Karpas-422 (cell line): ENCODE results near the gene SNX21. TPM values are rescaled to one million over a fixed set of nuclear protein-coding genes. Genes with fewer than 3 reads are reported as not detected.
A peak's percentile ranks its signal among the peaks of the same experiment; 100 is the strongest.

Source experiments
- DNase-seq: peaks from one replicate; pipeline ENCODE4 v3.0.0-alpha.2; 2015
- H2AFZ ChIP-seq: fragments of 200-600 bp; sonication (generic); 2 replicates; pipeline ENCODE4 v1.6.1; 2014; ENCODE audit warnings: antibody characterized with exemption, low read length, mixed read lengths
- H3K27ac ChIP-seq: fragments of 200-600 bp; sonication (generic); 2 replicates; pipeline ENCODE4 v1.5.1; 2014; ENCODE audit warnings: mild to moderate bottlenecking, low read length, moderate library complexity
- H3K27me3 ChIP-seq: fragments of 200-600 bp; sonication (generic); 2 replicates; pipeline ENCODE4 v1.6.1; 2014; ENCODE audit warnings: low read length, mixed read lengths
- H3K36me3 ChIP-seq: fragments of 200-600 bp; sonication (generic); 2 replicates; pipeline ENCODE4 v1.6.1; 2014; ENCODE audit warnings: low read length, mixed read lengths; ENCODE audit not compliant: insufficient read depth
- H3K4me1 ChIP-seq: fragments of 200-600 bp; sonication (generic); 2 replicates; pipeline ENCODE4 v1.6.1; 2014; ENCODE audit warnings: mild to moderate bottlenecking, low read length, mixed read lengths
- H3K4me2 ChIP-seq: fragments of 200-600 bp; sonication (generic); 2 replicates; pipeline ENCODE4 v1.6.1; 2014; ENCODE audit warnings: low read length, low read depth, mild to moderate bottlenecking; ENCODE audit not compliant: poor library complexity, severe bottlenecking
- H3K4me3 ChIP-seq: fragments of 200-600 bp; sonication (generic); 2 replicates; pipeline ENCODE4 v1.5.1; 2014; ENCODE audit warnings: mild to moderate bottlenecking, antibody characterized with exemption, low read length, mixed read lengths
- H3K79me2 ChIP-seq: fragments of 200-600 bp; sonication (generic); 2 replicates; pipeline ENCODE4 v1.6.1; 2014; ENCODE audit warnings: mild to moderate bottlenecking, low read length, mixed read lengths
- H3K9ac ChIP-seq: fragments of 200-600 bp; sonication (generic); 2 replicates; pipeline ENCODE4 v1.6.0; 2014; ENCODE audit warnings: low read length
- H3K9me2 ChIP-seq: fragments of 200-600 bp; sonication (generic), shearing (Covaris generic); replicated peaks from 2 replicates; pipeline ENCODE4 v1.6.0; 2014; ENCODE audit warnings: mild to moderate bottlenecking, low read length, moderate library complexity; ENCODE audit not compliant: insufficient read depth
- H3K9me3 ChIP-seq: fragments of 300-700, 200-600 bp; sonication (generic); 2 replicates; pipeline ENCODE4 v1.6.1; 2014; ENCODE audit warnings: low read length, mixed read lengths
- H4K20me1 ChIP-seq: fragments of 200-600 bp; sonication (generic); 2 replicates; pipeline ENCODE4 v1.6.1; 2014; ENCODE audit warnings: mild to moderate bottlenecking, antibody characterized with exemption, low read length, low read depth; ENCODE audit not compliant: insufficient read depth
- total RNA-seq: library from RNA; depleted of rRNA; stranded (reverse); fragments of >200 nt; shearing (Covaris generic); gene quantifications from 2 replicates; pipeline ENCODE4 v1.2.3, GENCODE V29; 2014; ENCODE audit warnings: low replicate concordance

Gene SNX21
- total RNA-seq, 1 experiment from 2014 or later, result not detected

GRCh38 chr20:45801851-45802250, 31.7 kb upstream of the SNX21 start:
- no peak overlapping the region for H3K4me2 ChIP-seq
- no peak overlapping the region for H3K9ac ChIP-seq
- no peak for DNase-seq
- no peaks in the 10 kb centered on the region for H3K9me2 ChIP-seq
- H3K4me3 ChIP-seq, result no peak overlapping the region
- H3K9me3 ChIP-seq, result no peaks in the 10 kb centered on the region
- H4K20me1 ChIP-seq, result no peaks in the 10 kb centered on the region
- H2AFZ ChIP-seq, result no peak overlapping the region
- peaks cover 12% of the 10 kb centered on the region for H3K36me3 ChIP-seq
- H3K27me3 ChIP-seq, result no peaks in the 10 kb centered on the region
- no peak overlapping the region for H3K27ac ChIP-seq
- H3K79me2 ChIP-seq, result no peaks in the 10 kb centered on the region
- peaks cover 5% of the 10 kb centered on the region; the same call in 1 of the 2 replicates for H3K4me1 ChIP-seq

GRCh38 chr20:45810191-45810970, 23.2 kb upstream of the SNX21 start:
- H3K36me3 ChIP-seq, result peaks cover 33% of the 10 kb centered on the region
- no peak overlapping the region for H2AFZ ChIP-seq
- H3K4me3 ChIP-seq, result no peak overlapping the region
- H3K9ac ChIP-seq, result no peak overlapping the region
- DNase-seq, result no peak
- H3K27ac ChIP-seq, result no peak overlapping the region
- peaks cover 5% of the 10 kb centered on the region for H3K4me1 ChIP-seq
- no peaks in the 10 kb centered on the region for H3K27me3 ChIP-seq
- H3K79me2 ChIP-seq, result peaks cover 14% of the 10 kb centered on the region
- H3K9me2 ChIP-seq, result no peaks in the 10 kb centered on the region
- H4K20me1 ChIP-seq, result no peaks in the 10 kb centered on the region
- H3K4me2 ChIP-seq, result no peak overlapping the region
- H3K9me3 ChIP-seq, result no peaks in the 10 kb centered on the region

- Histone ChIP-seq H3K79me2 (peaks cover 14% of the 10 kb centered on the region), H2AFZ (peak within 1 kb of the TSS; percentile 15; the same call in 1 of the 2 replicates), H3K4me3 (peak within 1 kb of the TSS; percentile 93), H3K27me3 (no peaks in the 10 kb centered on the region), H3K4me2 (peak within 1 kb of the TSS; percentile 88), H3K36me3 (peaks cover 45% of the 10 kb centered on the region), H3K27ac (peak within 1 kb of the TSS; percentile 87), H3K4me1 (peaks cover 5% of the 10 kb centered on the region), H3K9me2 (no peaks in the 10 kb centered on the region), H3K9me3 (no peaks in the 10 kb centered on the region), H3K9ac (peak within 1 kb of the TSS; percentile 94), H4K20me1 (no peaks in the 10 kb centered on the region)
- peak; percentile 99 for DNase-seq
Measured at GRCh38 chr20:45812157-45813005, 21.2 kb upstream of the SNX21 start, which contains the start of gene UBE2C. Gene UBE2C, plus strand, starts transcription at chr20:45812644. Its CDS starts 52 bp downstream, at chr20:45812696.

- peak overlapping the region; percentile 88 for H3K4me2 ChIP-seq
- no peaks in the 10 kb centered on the region for H3K9me2 ChIP-seq
- H3K4me3 ChIP-seq, result peak overlapping the region; percentile 93
- peaks cover 14% of the 10 kb centered on the region for H3K79me2 ChIP-seq
- H2AFZ ChIP-seq, result 0 out of 2 replicates have a peak overlapping the region, but pooled peaks have one; percentile 15
- peak overlapping the region; percentile 87 for H3K27ac ChIP-seq
- no peaks in the 10 kb centered on the region for H4K20me1 ChIP-seq
- DNase-seq, result no peak
- H3K9me3 ChIP-seq, result no peaks in the 10 kb centered on the region
- peaks cover 5% of the 10 kb centered on the region for H3K4me1 ChIP-seq
- peaks cover 45% of the 10 kb centered on the region for H3K36me3 ChIP-seq
- H3K27me3 ChIP-seq, result no peaks in the 10 kb centered on the region
- H3K9ac ChIP-seq, result peak overlapping the region; percentile 94
Measured at GRCh38 chr20:45813006-45813340, 20.6 kb upstream of the SNX21 start.

- Histone ChIP-seq H3K4me1 (peaks cover 5% of the 10 kb centered on the region), H3K9ac (peak overlapping the region; percentile 94), H2AFZ (no peak overlapping the region), H3K36me3 (peaks cover 45% of the 10 kb centered on the region), H3K4me2 (peak overlapping the region; percentile 88), H3K9me3 (no peaks in the 10 kb centered on the region), H3K27me3 (no peaks in the 10 kb centered on the region), H3K4me3 (peak overlapping the region; percentile 93), H3K79me2 (peaks cover 14% of the 10 kb centered on the region), H3K9me2 (no peaks in the 10 kb centered on the region), H3K27ac (peak overlapping the region; percentile 87), H4K20me1 (no peaks in the 10 kb centered on the region)
- no peak for DNase-seq
Measured at GRCh38 chr20:45813489-45813888, 20.1 kb upstream of the SNX21 start.

GRCh38 chr20:45814314-45814713, 19.3 kb upstream of the SNX21 start:
- Histone ChIP-seq H3K79me2 (peaks cover 14% of the 10 kb centered on the region), H3K9me2 (no peaks in the 10 kb centered on the region), H3K27ac (no peak overlapping the region), H3K9ac (no peak overlapping the region), H3K9me3 (no peaks in the 10 kb centered on the region), H3K4me2 (no peak overlapping the region), H4K20me1 (no peaks in the 10 kb centered on the region), H3K4me1 (peaks cover 5% of the 10 kb centered on the region), H3K4me3 (no peak overlapping the region), H3K27me3 (no peaks in the 10 kb centered on the region), H3K36me3 (peaks cover 41% of the 10 kb centered on the region), H2AFZ (no peak overlapping the region)
- no peak for DNase-seq

- peaks cover 14% of the 10 kb centered on the region for H3K79me2 ChIP-seq
- DNase-seq, result no peak
- H3K4me2 ChIP-seq, result no peak overlapping the region
- no peaks in the 10 kb centered on the region for H3K9me2 ChIP-seq
- no peak overlapping the region for H3K9ac ChIP-seq
- H3K4me3 ChIP-seq, result no peak overlapping the region
- H3K4me1 ChIP-seq, result peaks cover 5% of the 10 kb centered on the region
- no peak overlapping the region for H3K27ac ChIP-seq
- peaks cover 21% of the 10 kb centered on the region for H3K36me3 ChIP-seq
- H2AFZ ChIP-seq, result no peak overlapping the region
- no peaks in the 10 kb centered on the region for H3K27me3 ChIP-seq
- no peaks in the 10 kb centered on the region for H4K20me1 ChIP-seq
- H3K9me3 ChIP-seq, result no peaks in the 10 kb centered on the region
Measured at GRCh38 chr20:45816951-45817350, 16.6 kb upstream of the SNX21 start.
